Activated naive CD8-positive, alpha-beta T cell (primary cell): ENCODE data around the gene BACH2.
"Not testable (repeated sequence)": the region's sequence is repeated elsewhere in the genome, so short reads cannot be mapped to it uniquely, and the experiment has no call there.

Experiments
- H3K27ac Mint-ChIP-seq: one replicate; pipeline ENCODE4 v1.8.0; 2021; ENCODE audit warnings: mixed read lengths
- H3K27me3 Mint-ChIP-seq: one replicate; pipeline ENCODE4 v1.8.0; 2021; ENCODE audit warnings: mixed read lengths
- H3K36me3 Mint-ChIP-seq: one replicate; pipeline ENCODE4 v1.8.0; 2021; ENCODE audit warnings: mixed read lengths
- H3K4me1 Mint-ChIP-seq: one replicate; pipeline ENCODE4 v1.8.0; 2021; ENCODE audit warnings: low read depth, mixed read lengths
- H3K4me3 Mint-ChIP-seq: one replicate; pipeline ENCODE4 v1.8.0; 2021; ENCODE audit warnings: mild to moderate bottlenecking, mixed read lengths
- H3K9me3 Mint-ChIP-seq: one replicate; pipeline ENCODE4 v1.8.0; 2021; ENCODE audit warnings: low read depth, mixed read lengths

Gene BACH2

GRCh38 chr6:89974834-89975233, 321.8 kb downstream of the BACH2 start:
- Mint-ChIP-seq H3K4me1 (peaks cover 34% of the 10 kb centered on the region), H3K27me3 (no peaks in the 10 kb centered on the region), H3K36me3 (peaks cover 15% of the 10 kb centered on the region), H3K9me3 (no peaks in the 10 kb centered on the region), H3K4me3 (no peak overlapping the region), H3K27ac (peak overlapping the region; percentile 64)

- Mint-ChIP-seq H3K27ac (no peak overlapping the region), H3K36me3 (peaks cover 21% of the 10 kb centered on the region), H3K4me3 (peak overlapping the region; percentile 39), H3K27me3 (no peaks in the 10 kb centered on the region), H3K9me3 (no peaks in the 10 kb centered on the region), H3K4me1 (peaks cover 53% of the 10 kb centered on the region)
Observed at GRCh38 chr6:89972025-89972381, 324.6 kb downstream of the BACH2 start.

- peak overlapping the region; percentile 39 for H3K4me3 Mint-ChIP-seq
- H3K4me1 Mint-ChIP-seq, result peaks cover 53% of the 10 kb centered on the region
- not testable (repeated sequence) for H3K27ac Mint-ChIP-seq, H3K9me3 Mint-ChIP-seq, H3K27me3 Mint-ChIP-seq
- peaks cover 22% of the 10 kb centered on the region for H3K36me3 Mint-ChIP-seq
Observed at GRCh38 chr6:89971338-89972024, 325.2 kb downstream of the BACH2 start.

GRCh38 chr6:89970609-89971337, 325.9 kb downstream of the BACH2 start:
- Mint-ChIP-seq H3K4me1 (peaks cover 53% of the 10 kb centered on the region), H3K4me3 (no peak overlapping the region), H3K27ac (no peak overlapping the region), H3K27me3 (no peaks in the 10 kb centered on the region), H3K9me3 (no peaks in the 10 kb centered on the region), H3K36me3 (peaks cover 20% of the 10 kb centered on the region)

GRCh38 chr6:89970072-89970471, 326.6 kb downstream of the BACH2 start:
- Mint-ChIP-seq H3K27ac (no peak overlapping the region), H3K36me3 (peaks cover 24% of the 10 kb centered on the region), H3K4me3 (no peak overlapping the region), H3K4me1 (peaks cover 54% of the 10 kb centered on the region), H3K9me3 (no peaks in the 10 kb centered on the region), H3K27me3 (no peaks in the 10 kb centered on the region)

GRCh38 chr6:89966913-89967312, 329.7 kb downstream of the BACH2 start:
- Mint-ChIP-seq H3K27ac (peak overlapping the region; percentile 84), H3K4me1 (peaks cover 67% of the 10 kb centered on the region), H3K4me3 (peak overlapping the region; percentile 63), H3K36me3 (peaks cover 33% of the 10 kb centered on the region), H3K27me3 (no peaks in the 10 kb centered on the region), H3K9me3 (no peaks in the 10 kb centered on the region)

GRCh38 chr6:89966228-89966544, 330.5 kb downstream of the BACH2 start:
- no peak overlapping the region for H3K4me3 Mint-ChIP-seq
- peaks cover 34% of the 10 kb centered on the region for H3K36me3 Mint-ChIP-seq
- H3K27me3 Mint-ChIP-seq, result no peaks in the 10 kb centered on the region
- H3K4me1 Mint-ChIP-seq, result peaks cover 75% of the 10 kb centered on the region
- H3K9me3 Mint-ChIP-seq, result no peaks in the 10 kb centered on the region
- H3K27ac Mint-ChIP-seq, result peak overlapping the region; percentile 84

GRCh38 chr6:89965441-89966227, 331.0 kb downstream of the BACH2 start:
- peak overlapping the region; percentile 57 for H3K4me3 Mint-ChIP-seq
- H3K27me3 Mint-ChIP-seq, result no peaks in the 10 kb centered on the region
- no peaks in the 10 kb centered on the region for H3K9me3 Mint-ChIP-seq
- peaks cover 34% of the 10 kb centered on the region for H3K36me3 Mint-ChIP-seq
- peak overlapping the region; percentile 84 for H3K27ac Mint-ChIP-seq
- peaks cover 80% of the 10 kb centered on the region for H3K4me1 Mint-ChIP-seq

- Mint-ChIP-seq H3K27me3 (no peaks in the 10 kb centered on the region), H3K4me3 (no peak overlapping the region), H3K4me1 (peaks cover 96% of the 10 kb centered on the region), H3K27ac (peak overlapping the region; percentile 91), H3K9me3 (no peaks in the 10 kb centered on the region), H3K36me3 (peaks cover 38% of the 10 kb centered on the region)
Observed at GRCh38 chr6:89963391-89963790, 333.3 kb downstream of the BACH2 start.

GRCh38 chr6:89961481-89961880, 335.2 kb downstream of the BACH2 start:
- Mint-ChIP-seq H3K4me3 (peak overlapping the region; percentile 42), H3K4me1 (peaks cover 91% of the 10 kb centered on the region), H3K9me3 (no peaks in the 10 kb centered on the region), H3K27me3 (no peaks in the 10 kb centered on the region), H3K27ac (peak overlapping the region; percentile 91), H3K36me3 (peaks cover 34% of the 10 kb centered on the region)

- peaks cover 41% of the 10 kb centered on the region for H3K36me3 Mint-ChIP-seq
- H3K9me3 Mint-ChIP-seq, result no peaks in the 10 kb centered on the region
- no peaks in the 10 kb centered on the region for H3K27me3 Mint-ChIP-seq
- H3K27ac Mint-ChIP-seq, result peak overlapping the region; percentile 91
- peak overlapping the region; percentile 58 for H3K4me3 Mint-ChIP-seq
- peaks cover 91% of the 10 kb centered on the region for H3K4me1 Mint-ChIP-seq
Observed at GRCh38 chr6:89959883-89960282, 336.8 kb downstream of the BACH2 start.

- H3K27me3 Mint-ChIP-seq, result no peaks in the 10 kb centered on the region
- peak overlapping the region; percentile 86 for H3K27ac Mint-ChIP-seq
- H3K4me3 Mint-ChIP-seq, result peak overlapping the region; percentile 52
- H3K9me3 Mint-ChIP-seq, result no peaks in the 10 kb centered on the region
- peaks cover 30% of the 10 kb centered on the region for H3K36me3 Mint-ChIP-seq
- H3K4me1 Mint-ChIP-seq, result peaks cover 94% of the 10 kb centered on the region
Observed at GRCh38 chr6:89956182-89956581, 340.5 kb downstream of the BACH2 start.

GRCh38 chr6:89955364-89955763, 341.3 kb downstream of the BACH2 start:
- Mint-ChIP-seq H3K9me3 (no peaks in the 10 kb centered on the region), H3K4me3 (peak overlapping the region; percentile 63), H3K4me1 (peaks cover 87% of the 10 kb centered on the region), H3K27ac (peak overlapping the region; percentile 86), H3K27me3 (no peaks in the 10 kb centered on the region), H3K36me3 (peaks cover 32% of the 10 kb centered on the region)

GRCh38 chr6:89954721-89955148, 341.9 kb downstream of the BACH2 start:
- peaks cover 84% of the 10 kb centered on the region for H3K4me1 Mint-ChIP-seq
- no peaks in the 10 kb centered on the region for H3K9me3 Mint-ChIP-seq
- peak overlapping the region; percentile 86 for H3K27ac Mint-ChIP-seq
- no peaks in the 10 kb centered on the region for H3K27me3 Mint-ChIP-seq
- H3K36me3 Mint-ChIP-seq, result peaks cover 29% of the 10 kb centered on the region
- H3K4me3 Mint-ChIP-seq, result peak overlapping the region; percentile 63

- no peaks in the 10 kb centered on the region for H3K27me3 Mint-ChIP-seq
- peak overlapping the region; percentile 70 for H3K4me3 Mint-ChIP-seq
- H3K4me1 Mint-ChIP-seq, result peaks cover 72% of the 10 kb centered on the region
- peaks cover 33% of the 10 kb centered on the region for H3K36me3 Mint-ChIP-seq
- no peaks in the 10 kb centered on the region for H3K9me3 Mint-ChIP-seq
- peak overlapping the region; percentile 89 for H3K27ac Mint-ChIP-seq
Observed at GRCh38 chr6:89952686-89953085, 344.0 kb downstream of the BACH2 start.
